DND-41 (cell line): ENCODE data around the gene CNOT1.

Experiments used
- CTCF ChIP-seq: IDR thresholded peaks from 2 replicates; pipeline ENCODE4 v1.5.1; 2012; ENCODE audit warnings: borderline replicate concordance, low read length, moderate library complexity, mild to moderate bottlenecking; ENCODE audit not compliant: poor library complexity, severe bottlenecking; ENCODE audit errors: extremely low read depth
- EZH2 ChIP-seq: IDR thresholded peaks from 3 replicates; pipeline ENCODE4 v1.6.1; 2012; ENCODE audit warnings: borderline replicate concordance, low read depth, mild to moderate bottlenecking, moderate library complexity, low read length, inconsistent platforms; ENCODE audit not compliant: severe bottlenecking

GRCh38 chr16:58472266-58472665 lies 157.4 kb downstream of the CNOT1 start:
- TF ChIP-seq CTCF (no peak), EZH2 (no peak)
